ENCODE measurements around the gene EIF5B.
A peak's percentile ranks its signal among the peaks of the same experiment; 100 is the strongest.

EIF5B gene

DNA sequence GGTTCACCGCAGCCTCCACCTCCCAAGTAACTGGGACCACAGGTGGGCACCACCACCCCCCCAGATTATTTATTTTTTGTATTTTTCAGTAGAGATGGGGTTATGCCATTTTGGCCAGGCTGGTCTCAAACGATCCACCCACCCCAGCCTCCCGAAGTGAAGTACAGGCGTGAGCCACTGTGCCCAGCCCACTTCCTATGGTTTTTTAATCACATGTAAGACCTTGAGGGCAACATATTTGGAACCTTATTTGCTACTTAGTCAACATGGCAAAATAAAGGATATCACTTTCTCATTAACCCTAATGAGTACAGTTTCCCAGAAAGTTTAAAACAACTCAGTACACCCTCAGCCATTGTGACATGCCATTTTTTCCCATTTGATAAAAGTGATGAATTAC, 64.7 kb downstream of the EIF5B start:
- TF ChIP-seq, protein P1, sequence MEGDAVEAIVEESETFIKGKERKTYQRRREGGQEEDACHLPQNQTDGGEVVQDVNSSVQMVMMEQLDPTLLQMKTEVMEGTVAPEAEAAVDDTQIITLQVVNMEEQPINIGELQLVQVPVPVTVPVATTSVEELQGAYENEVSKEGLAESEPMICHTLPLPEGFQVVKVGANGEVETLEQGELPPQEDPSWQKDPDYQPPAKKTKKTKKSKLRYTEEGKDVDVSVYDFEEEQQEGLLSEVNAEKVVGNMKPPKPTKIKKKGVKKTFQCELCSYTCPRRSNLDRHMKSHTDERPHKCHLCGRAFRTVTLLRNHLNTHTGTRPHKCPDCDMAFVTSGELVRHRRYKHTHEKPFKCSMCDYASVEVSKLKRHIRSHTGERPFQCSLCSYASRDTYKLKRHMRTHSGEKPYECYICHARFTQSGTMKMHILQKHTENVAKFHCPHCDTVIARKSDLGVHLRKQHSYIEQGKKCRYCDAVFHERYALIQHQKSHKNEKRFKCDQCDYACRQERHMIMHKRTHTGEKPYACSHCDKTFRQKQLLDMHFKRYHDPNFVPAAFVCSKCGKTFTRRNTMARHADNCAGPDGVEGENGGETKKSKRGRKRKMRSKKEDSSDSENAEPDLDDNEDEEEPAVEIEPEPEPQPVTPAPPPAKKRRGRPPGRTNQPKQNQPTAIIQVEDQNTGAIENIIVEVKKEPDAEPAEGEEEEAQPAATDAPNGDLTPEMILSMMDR (conservative IDR thresholded peaks at IDR 0.05; ENCODE audit: low read depth, low read length), result no peak
- no peak overlapping the region for H3K4me3 ChIP-seq (ENCODE audit: low read depth, low read length)
- DNase-seq (ENCODE audit: low read depth), result no peak

DNA sequence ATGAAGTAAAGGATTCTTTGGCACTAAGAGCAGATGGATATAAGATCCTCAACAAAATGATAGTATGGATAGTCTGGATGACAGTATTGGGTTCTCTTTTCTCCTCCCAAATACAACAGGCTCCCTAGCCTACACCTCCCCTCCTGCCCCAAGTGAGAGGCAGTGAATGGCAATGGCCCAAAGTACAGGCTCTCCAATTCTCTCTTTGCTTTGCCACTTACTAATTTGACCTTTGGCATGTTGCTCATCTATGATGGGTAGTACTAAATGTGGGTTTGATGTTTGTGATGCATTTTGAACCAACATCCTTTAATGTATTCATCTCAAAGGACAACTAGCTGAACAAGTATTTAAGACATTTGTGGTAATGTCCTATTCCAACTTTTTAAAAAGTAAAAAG, 65.9 kb downstream of the EIF5B start:
- TF ChIP-seq, protein P1 (conservative IDR thresholded peaks at IDR 0.05; ENCODE audit: low read depth, low read length), result no peak
- DNase-seq (ENCODE audit: low read depth), result no peak
- H3K4me3 ChIP-seq (ENCODE audit: low read depth, low read length), result no peak overlapping the region

DNA sequence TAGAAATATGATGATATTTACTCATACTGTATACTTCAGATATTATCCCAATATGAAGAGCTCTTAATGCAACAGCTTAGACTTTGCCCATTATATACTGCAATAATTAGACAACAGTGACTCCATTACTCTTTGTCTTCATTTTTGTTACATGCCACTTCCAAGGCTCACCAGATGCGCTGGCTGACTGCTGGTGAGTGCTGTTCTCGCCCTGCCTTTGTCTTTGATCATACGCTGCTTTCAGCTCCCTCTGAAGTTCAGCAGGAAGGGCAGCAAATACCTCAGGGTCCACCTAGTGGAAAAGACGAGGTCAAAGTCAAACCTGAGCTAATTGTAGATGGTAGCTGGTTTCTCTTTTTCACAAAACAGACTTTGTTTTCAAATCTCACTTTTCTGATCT, 66.3 kb downstream of the EIF5B start:
- TF ChIP-seq, protein P1 (conservative IDR thresholded peaks at IDR 0.05; ENCODE audit: low read depth, low read length), result peak; percentile 30
- no peak overlapping the region for H3K4me3 ChIP-seq (ENCODE audit: low read depth, low read length)
- peak; percentile 53 for DNase-seq (ENCODE audit: low read depth)

DNA sequence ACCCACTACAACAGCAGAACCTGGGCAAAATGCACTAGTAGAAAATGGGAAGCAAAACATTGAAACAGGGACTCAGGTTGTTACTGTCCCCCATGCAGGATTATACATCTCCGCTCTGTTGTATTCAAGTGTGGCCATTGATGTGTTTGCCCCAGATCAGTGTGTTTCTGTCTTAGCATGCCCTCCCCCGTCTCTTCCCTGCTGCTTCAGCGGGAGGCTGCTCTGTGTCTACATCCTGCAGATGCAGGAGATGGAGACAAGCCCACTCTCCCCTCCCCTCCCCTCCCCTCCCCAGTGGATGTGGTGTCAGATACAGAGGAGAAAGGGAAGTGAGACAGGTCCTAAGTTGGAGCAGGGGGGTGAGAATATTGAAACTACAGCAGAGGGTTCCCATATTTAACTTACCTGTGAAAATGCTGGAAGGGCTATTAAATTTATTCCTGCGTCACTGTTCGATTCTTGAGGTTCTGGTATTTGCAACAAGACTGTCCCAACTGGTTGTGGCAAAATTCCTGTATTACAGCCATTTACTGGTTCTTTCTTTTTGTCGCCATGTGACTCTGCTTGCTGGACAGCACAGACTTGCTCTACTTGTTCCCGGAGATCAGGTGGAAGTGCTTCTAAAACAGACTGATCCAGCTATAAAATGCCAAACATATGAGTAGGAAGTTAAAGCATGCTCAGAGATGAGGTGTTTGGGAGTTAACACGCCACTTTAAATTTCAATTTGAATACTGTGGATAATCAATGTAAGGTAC, 67.0 kb downstream of the EIF5B start:
- TF ChIP-seq, protein P1 (conservative IDR thresholded peaks at IDR 0.05; ENCODE audit: low read depth, low read length), result no peak

DNA sequence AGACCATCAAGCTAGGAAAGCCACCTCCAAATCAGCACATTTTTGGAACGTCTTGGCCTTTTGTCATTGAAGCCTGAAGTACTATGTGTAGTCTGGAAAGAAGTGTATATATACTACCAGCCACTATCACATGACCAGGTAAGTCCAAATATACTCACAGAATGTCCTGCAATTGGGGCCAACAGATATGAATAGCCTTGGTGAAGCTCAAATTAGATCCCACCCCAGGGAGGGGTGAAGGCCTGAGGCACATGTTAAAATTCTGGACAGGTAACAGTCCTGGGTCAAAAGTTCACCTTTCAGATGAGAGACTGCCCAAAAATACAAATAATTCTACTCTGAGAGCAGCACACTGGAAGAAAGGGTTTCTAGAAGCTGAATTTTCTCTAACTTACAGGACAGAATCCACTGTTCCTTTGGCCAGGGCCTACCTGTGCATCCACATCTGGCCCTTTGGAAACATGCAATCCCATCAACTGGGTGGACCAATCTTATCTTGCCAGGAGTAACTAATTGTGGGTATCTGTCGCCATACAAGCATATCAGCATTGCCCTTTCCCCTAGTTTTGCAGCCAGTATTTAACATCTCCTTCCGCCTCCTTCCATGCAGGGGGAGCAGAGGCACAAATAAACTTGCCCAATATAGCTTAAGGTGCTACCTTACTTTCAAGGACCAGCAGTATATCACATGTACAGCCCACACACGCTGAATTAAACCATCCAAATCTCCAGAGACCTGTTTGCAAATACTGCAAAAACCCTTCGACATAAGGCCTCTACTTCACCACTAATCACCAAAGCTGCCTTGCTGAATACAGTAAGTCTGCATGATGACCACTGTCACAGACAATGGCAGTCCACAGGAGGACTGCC, 67.8 kb downstream of the EIF5B start:
- DNase-seq (ENCODE audit: low read depth), result no peak
- no peak overlapping the region for H3K4me3 ChIP-seq (ENCODE audit: low read depth, low read length)
- TF ChIP-seq, protein P1 (conservative IDR thresholded peaks at IDR 0.05; ENCODE audit: low read depth, low read length), result no peak

More for the DNA sequence above, 67.0 kb downstream of the EIF5B start:
- H3K4me3 ChIP-seq (ENCODE audit: low read depth, low read length), result no peak overlapping the region
- no peak for DNase-seq (ENCODE audit: low read depth)

DNA sequence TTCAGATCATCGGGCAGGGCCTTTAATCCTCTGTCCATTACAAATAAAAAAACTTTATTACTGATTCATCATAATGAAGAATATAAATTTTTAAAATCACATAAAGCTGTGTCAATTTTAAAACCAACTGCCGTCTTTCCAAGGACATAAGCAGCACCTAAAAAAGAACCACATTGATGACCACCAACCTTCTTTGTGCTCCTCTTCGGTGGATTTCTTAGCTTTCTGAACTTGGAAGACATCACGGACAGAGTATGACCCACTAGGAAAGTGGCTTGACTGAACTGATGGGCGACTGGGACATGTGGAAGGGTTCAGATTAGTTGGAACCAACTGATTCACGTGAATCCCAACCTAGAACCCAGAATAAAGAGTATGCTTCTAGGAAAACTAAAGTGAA, 68.9 kb downstream of the EIF5B start:
- no peak for DNase-seq (ENCODE audit: low read depth)
- H3K4me3 ChIP-seq (ENCODE audit: low read depth, low read length), result no peak overlapping the region
- TF ChIP-seq, protein P1 (conservative IDR thresholded peaks at IDR 0.05; ENCODE audit: low read depth, low read length), result no peak

Data from choroid plexus epithelial cell (primary cell).